Midbrain (tissue), 1 donor: ENCODE measurements around the gene LRRC40.
"Not testable (repeated sequence)": the region's sequence is repeated elsewhere in the genome, so short reads cannot be mapped to it uniquely, and the experiment has no call there.

Experiments
- DNase-seq: peaks from one replicate; lab custom pipeline; 2025; lab: John Stamatoyannopoulos, UW

LRRC40 gene

DNA sequence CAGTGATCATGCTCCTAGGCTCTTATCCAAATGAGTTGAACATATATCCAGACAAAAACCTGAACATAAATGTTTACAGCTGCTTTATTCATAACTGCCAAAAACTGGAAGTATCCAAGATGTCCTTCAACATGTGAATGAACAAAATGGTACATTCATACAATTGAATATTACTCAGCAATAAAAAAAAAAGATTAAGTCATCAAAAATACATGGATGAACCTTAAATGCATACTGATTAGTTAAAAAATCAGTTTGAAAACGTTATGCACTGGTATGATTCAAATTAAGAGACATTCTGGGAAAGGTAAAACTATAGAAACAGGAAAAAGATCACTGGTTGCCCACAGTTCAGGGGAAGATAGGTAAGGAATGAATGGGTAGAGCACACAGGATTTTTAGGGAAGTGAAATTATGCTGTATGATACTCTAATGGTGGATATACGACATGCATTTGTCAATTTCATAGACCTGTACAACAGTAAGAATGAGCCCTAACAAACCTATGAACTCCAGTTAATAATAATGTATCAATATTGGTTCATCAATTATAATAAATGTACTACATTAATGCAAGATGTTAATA, 3.1 kb downstream of the LRRC40 start:
- DNase-seq, result no peak

DNA sequence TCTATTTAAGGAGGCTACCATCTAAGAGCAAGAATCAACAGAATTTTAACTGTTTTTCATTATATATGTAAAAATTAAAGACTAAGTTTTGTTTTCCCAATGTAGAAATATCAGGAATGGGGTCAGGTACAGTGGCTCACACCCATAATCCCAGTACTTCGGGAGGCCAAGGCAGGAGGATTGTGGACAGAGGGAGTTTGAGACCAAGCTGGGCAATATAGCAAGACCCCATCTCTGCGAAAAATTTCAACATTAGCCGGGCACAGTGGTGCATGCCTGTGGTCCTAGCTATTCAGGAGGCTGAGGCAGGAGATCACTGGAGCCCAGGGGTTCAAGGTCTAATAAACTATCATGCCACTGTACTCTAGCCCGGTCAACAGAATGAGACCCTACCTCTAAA, 5.3 kb downstream of the LRRC40 start:
- no peak for DNase-seq

DNA sequence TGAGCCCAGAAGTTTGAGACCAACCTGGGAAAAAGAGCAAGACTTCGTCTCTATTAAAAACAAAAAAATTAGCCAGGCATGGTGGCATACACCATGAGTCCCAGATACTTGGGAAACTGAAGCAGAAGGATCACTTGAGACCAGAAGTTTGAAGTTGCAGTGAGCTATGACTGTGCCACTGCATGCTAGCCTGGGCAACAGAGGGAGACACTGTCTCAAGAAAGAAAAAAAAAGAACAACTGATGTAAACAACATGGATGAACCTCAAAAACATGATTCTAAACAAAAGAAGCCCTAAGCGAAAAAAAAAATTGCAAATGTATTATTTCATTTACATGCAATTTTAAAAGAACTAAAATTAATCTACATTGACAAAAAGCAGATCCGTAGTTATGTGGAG, 9.0 kb downstream of the LRRC40 start:
- DNase-seq, result no peak

DNA sequence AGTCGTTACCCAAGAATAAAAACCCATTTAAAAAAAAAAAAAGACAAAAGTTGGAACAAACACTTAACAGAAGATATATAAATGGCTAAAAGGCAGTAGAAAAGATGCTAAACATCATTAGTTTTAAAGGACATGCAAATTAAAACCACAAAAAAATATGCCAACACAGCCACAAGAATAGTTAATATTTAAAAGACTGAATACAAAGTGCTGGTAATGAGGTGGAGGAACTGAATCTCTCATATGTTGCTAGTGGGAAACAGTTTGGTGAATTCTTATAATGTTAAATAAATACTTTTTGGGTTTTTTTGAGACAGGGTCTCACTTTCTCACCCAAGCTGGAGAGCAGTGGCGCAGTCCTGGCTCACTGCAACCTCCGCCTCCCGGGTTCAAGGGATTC, 10.0 kb downstream of the LRRC40 start:
- no peak for DNase-seq

DNA sequence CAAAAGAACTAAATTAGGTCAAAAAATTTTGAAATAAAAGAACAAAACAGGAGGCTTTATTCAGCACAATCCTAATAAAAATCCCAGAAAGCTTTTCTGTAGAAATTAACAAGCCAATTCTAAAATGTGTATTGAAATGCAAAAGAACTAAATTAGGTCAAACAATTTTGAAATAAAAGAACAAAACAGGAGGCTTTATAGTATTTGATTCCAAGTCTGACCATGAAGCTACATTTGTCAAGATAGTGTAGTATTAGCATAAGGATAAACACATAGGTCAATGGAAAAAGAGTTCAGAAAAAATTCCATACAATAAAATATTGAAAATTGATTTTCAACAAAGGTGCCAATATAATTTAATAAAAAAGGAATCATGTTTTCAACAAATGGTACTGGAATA, 10.8 kb downstream of the LRRC40 start:
- no peak for DNase-seq

DNA sequence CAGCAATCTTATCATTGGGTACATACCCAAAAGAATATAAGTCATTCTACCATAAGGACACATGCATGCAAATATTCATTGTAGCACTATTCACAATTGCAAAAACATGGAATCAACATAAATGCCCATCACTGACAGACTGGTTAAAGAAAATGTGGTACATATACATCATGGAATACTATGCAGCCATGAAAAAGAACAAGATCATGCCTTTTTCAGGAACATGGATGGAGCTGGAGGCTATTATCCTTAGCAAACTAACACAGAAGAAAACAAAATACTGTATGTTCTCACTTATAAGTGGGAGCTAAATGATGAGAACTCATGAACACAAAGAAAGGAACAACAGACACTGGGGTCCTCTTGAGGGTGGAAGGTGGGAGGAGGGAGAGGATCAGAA, 12.9 kb downstream of the LRRC40 start:
- not testable (repeated sequence) for DNase-seq

DNA sequence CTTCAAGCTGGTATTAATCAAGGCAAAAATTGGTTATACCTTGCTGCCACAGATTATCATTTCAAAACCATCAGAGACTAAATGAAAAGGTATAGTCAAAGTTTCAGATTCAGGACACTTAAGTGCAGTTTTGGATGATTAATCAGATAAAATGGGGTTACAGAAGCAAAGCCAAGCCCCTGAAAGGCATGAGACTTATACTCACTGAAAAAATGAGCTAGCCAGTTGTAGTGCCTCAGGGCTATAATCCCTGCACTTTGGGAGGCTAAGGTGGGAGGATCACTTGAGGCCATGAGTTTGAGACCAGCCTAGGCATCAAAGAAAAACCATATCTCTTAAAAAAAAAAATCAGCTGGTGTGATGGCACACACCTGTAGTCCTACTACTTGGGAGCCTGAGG, 15.2 kb downstream of the LRRC40 start:
- no peak for DNase-seq

DNA sequence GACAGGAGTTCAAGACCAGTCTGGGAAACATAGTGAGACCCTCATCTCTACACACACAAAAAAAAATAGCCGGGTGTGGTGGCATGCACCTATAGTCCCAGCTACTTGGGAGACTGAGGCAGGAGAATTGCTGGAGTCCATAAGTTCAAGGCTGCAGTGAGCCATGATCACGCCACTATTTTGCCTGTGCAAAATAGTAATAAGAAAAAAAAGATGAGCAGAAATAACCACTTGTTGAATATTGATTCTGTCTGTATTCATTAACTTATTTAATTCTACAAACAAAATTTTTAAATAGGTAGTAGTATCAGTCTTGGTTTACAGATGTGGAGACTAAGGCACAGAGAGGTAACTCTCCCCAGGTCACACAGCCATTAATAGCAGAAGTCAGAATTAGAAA, 16.9 kb downstream of the LRRC40 start:
- DNase-seq, result no peak

DNA sequence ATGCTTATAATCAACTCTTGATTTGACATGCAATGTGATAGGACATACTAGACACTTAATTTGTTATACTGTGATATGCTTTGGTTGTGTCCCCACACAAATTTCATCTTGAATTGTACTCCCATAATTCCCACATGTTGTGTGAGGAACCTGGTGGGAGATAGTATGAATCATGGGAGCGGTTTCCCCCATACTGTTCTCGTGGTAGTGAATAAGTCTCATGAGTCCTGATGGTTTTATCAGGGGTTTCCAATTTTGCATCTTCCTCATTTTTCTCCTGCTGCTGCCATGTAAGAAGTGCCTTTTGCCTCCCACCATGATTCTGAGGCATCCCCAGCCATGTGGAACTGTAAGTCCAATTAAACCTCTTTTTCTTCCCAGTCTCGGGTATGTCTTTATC, 20.2 kb downstream of the LRRC40 start:
- not testable (repeated sequence) for DNase-seq

DNA sequence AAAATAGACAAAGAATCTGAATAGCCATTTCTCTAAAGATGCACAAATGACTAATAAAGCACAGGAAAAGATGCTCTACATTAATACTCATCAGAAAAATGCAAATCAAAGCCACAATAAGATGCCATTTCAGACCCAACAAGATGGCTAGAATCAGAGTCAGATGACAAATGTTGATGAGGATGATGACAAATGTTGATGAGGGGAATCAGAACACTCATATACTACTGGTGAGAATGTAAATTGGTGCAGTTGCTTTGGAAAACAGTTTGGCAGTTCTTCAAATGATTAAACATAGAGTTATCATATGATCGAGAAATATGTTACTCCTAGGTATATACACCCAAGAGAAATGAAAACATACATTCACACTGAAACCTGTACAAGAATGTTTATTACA, 33.9 kb downstream of the LRRC40 start:
- no peak for DNase-seq

DNA sequence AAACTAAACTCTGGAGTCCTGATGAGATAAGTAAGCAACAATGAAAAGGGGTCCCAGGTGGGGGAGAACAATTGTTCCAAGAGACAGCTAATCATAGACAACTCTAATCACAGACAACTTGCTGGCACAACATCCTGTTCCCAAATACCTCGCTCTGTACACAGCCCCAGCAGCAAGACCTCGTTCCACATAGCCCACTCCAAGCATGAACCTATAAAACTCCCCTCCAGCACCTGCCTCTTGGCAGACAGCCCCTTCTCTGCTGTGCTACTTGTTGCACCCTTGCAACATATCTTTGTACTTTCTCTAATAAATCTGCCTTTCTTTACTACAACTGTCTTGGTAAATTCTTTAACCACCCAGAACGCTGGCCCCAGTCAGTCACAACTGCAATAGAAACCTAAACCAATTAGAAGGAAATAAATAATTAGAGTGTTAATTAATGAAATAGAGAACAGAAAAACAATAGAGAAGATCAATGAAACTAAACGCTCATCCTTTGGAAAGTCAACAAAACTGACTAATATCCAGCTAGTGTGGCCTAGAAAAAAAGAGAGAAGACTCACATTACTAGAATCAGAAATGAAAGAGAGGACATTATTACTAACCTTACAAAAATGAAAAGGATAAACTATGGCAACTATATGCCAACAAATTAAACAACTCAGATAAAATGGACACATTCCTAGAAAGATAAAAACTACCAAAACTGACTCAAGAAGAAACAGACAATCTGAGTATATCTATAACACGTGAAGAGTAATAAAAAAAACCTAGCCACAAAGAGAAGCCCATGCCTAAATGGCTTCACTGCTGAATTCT, 36.1 kb downstream of the LRRC40 start:
- no peak for DNase-seq

DNA sequence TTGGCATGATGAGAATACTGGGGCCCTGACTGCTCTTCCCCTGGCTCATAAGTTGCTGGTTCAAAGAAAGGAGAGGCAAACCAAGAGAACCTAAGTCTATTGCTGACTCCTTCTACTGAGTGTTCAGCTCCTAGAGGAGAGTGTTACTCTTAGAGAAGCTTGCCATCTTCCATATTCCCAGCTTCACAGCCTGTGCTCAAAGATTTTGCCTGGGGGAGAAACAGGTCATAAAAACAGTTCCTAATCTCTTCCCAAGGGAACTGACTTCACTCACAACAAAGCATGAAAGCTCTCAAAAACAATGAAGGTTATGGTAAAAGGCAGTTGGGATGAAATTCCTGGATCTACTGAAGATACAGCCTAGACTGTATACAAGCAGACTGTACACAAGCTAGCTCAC, 37.1 kb downstream of the LRRC40 start:
- no peak for DNase-seq

DNA sequence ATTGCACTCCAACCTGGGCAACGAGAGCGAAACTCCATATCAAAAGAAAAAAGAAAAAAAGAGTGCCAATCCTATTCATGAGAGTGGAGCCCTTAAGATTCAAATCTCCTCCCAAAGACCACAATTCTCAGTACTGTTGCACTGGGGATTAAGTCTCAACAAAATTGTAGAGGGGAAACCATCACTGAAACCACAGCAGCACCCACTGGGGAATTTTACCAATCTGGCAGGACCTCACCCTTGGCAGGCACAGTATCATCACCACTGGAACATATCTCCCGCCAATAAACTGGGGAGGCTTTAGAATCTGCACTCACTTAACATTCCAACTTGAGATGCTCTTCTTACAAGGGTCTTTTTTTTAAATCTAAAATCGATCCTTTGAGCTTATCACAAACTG, 41.0 kb downstream of the LRRC40 start:
- DNase-seq, result no peak

DNA sequence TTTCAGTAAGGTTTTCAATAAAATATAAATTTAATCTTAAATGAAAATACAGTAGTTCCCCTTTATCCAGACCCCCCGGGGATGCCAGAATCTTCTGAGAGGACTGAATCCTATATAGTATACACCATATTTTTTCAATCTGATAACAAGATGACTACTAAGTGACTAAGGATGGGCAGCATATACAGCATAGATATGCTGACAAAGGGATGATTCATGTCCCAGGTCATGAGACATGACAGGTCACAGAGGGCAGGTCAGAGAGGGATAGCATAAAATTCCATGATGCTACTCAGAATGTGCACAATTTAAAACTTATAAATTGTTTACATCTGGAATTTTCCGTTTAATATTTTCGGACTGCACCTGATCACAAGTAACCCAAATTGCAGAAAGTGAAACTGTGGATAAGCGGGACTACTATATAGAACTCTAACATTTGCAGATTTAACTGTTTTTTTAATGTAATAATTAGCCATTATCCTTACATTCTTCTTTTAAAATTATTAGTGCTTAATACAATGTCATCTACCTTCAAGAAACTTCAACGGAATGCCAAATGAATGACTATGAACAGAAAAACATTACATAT, 48.8 kb downstream of the LRRC40 start:
- no peak for DNase-seq

DNA sequence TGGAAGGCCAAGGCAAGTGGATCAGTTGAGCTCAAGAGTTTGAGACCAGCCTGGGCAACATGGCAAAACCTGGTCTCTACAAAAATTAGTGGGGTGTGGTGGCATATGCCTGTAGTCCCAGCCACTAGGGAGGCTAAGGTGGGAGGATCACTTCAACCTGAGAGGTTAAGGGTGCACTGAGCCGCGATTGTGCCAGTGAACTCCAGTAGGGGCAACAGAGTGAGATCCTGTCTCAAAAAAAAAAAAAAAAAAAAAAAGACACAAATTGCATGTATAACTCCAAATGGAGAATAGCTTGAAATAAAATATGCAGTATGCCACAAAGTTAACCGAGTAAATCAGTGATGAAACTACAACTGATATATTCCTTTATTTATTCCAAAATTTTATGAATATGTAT, 51.6 kb downstream of the LRRC40 start:
- DNase-seq, result no peak

DNA sequence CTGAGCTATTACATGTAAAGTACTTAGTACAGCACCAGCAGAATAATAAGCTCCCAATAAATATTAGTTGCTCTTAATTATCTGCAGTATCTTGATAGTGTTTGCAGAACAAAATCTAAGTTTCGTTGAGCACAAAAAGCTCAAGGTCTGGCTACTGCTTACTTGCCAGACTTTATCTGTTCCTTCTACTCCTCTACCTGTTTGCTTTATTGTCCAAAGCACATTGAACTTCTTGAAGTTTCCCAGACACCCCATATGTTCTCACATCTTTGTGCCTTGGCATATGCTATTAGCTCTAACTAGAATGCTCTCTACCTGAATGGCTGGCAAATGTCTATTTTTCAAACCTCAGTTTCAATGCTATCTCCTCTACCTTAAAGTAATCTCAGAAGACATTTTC, 54.9 kb downstream of the LRRC40 start:
- no peak for DNase-seq

DNA sequence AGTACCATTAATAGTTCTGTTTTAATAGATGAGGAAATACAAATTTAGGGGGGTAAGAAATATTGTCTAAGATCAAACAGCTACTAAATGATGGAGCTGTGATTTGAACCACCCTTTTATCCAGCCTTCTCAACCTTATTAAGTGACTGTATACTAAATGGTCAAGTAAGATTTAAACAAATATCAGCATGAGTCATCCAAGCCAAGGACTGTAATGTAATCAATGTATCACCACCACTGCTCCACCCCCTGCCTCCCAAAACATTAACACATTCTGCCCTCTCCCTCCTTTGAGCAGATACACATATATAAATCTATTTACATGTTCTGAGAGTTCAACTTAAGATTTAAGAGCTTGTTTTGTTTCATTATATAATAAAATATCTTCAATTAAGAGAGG, 58.9 kb downstream of the LRRC40 start:
- no peak for DNase-seq

DNA sequence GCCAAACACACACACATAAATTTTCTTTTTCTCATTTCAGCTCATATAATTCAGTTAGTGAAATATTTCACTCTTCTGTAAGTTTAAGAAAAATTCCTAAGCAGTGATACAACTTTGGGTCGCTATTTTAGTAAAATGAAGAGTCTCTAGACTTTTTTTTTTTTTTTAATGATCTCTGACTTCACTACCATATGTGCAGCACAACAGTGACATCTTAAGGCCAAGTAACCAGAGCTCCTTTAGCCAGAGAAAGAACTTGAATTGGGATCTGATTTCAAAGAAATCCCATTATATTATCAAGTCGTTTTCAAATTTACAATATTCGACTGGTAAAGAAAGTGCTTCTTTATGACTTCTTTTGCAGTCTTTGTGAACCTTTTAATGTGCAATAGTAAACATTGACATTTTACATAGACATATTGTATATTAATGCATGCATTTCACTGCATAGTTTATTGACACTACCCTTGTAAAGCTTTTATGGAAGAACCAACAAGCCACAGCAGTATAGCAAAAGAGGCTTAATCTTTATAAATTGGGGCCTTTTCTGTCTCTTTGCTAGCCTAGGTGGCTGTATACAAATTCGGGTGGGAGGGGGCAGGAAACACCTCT, 62.2 kb downstream of the LRRC40 start:
- DNase-seq, result no peak

DNA sequence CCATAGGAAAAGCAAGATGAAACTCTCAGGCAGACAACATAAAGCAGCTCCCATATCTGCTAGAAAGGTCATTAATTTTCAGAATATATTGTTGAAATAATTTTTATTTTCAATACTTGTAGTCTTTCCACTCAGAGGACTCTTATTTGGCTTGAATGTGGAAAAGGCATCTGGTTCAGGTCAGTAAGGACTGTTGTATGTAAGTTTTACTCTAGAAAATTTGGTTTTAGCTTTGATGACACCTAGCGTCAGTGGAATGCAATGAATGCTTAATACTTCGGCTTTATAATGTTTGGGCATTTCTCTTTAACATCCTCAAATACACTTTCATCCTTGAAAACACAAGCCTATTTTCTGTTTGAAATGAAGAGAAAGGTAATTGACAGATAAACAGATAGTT, 63.3 kb downstream of the LRRC40 start:
- peak; percentile 31 for DNase-seq

DNA sequence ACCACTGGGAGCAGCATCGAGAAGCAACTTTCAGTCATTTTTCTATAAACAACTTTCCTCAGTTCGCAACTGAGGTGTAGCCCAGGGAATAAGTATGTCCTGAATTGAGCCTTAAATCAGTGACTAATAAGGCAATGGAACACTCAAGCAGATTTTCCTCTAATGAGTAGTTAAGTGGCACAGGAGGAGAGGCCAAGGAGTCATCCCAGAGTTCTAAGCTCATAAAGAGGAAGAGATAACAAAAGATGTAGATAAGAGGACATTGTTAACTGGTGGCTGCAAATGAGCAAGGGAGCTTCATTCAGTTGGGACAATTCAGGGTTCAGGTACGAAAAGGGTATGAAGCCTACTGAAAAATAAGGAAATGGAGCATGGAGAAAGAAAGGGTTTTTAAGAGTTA, 64.5 kb downstream of the LRRC40 start:
- DNase-seq, result no peak

DNA sequence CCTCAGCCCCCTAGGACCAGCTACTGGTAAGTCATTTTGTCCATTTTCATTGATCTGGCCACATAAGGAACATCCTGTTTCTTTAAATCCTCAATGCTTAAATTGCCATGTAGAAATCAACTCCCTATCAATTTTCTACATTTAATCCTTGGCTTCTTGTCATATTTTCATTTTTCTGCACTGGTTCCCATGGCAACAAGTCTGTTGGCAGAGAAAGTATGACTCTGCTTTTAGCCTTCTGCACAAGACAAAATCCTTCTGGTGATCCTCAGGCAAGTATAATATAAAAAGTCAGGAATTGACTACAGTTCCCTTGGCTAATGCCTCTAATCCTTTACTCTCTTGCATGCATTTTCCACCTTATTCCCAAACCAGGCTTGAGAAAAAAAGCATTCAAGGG, 65.0 kb downstream of the LRRC40 start:
- DNase-seq, result peak; percentile 14

DNA sequence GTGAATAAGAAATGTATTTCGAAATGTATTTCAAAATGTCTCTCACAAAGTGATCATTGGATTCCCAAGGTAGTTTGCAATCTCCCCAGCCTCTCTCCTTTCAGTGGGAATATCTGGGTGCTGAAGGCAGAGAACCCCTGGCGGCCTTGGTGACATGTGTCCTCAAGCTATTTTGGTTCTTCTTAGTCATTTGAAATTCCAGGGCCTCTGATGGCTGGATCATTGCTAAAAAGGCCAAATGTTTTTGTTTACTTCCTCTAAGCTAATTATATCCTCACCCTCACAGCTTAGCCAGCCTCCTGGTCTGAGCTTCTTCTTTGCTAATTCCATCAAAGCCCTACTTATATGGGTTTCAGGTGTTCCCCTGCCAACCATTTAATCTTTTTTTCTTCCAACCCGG, 71.2 kb downstream of the LRRC40 start:
- DNase-seq, result no peak

DNA sequence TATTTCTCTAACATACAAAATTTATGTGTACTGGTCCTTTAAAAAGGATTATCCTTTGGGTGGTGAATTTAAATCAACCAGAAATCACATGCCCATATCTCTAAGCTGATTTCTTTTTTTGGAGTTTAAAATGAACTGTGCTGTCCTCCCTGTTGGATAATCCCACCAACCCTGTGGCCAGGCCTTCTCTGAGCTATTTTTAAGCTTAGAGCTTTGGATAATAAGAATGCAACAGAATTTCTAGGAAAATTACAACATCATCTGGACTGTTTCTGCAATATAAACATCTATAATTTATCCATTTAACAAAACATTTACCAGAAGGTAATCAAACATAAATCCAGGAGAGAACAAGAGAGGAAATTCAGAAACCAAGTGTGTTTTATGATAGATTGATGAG, 88.3 kb downstream of the LRRC40 start:
- DNase-seq, result no peak
